RWPE1 (cell line): ENCODE measurements around the gene NLGN1.

Experiments used
- CTCF ChIA-PET: fragments of 350-600 bp; sonication (Branson Sonifier 250); formaldehyde crosslinking; extraction: SDS; loops from one replicate; lab custom pipeline; 2021; lab: Yijun Ruan, JAX
- POLR2A ChIA-PET: fragments of 400-600 bp; formaldehyde crosslinking; extraction: SDS; loops from one replicate; lab custom pipeline; 2020; ENCODE audit warnings: antibody characterized with exemption; ENCODE audit not compliant: low non-redundant PET; lab: Yijun Ruan, JAX
- DNase-seq: peaks from one replicate; pipeline ENCODE4 v3.0.0; 2012; ENCODE audit warnings: low spot score
- H3K27ac ChIP-seq: fragments of 450-650 bp; 2 replicates; pipeline ENCODE4 v1.5.1; 2017
- CTCF ChIP-seq: fragments of 450-650 bp; conservative IDR thresholded peaks from 2 replicates; pipeline ENCODE4 v1.5.1; 2017; ENCODE audit warnings: low read depth, mild to moderate bottlenecking

NLGN1 gene

GRCh38 chr3:174335910-174336309, 938.4 kb downstream of the NLGN1 start:
- POLR2A ChIA-PET, result no interaction called here
- no peak for TF ChIP-seq CTCF
- CTCF ChIA-PET, result no interaction called here
- DNase-seq, result no peak
- no peak overlapping the region for H3K27ac ChIP-seq
